NT2/D1 (cell line): ENCODE results near the gene PDK4.

Experiments used
- YY1 ChIP-seq: IDR thresholded peaks from 2 replicates; pipeline ENCODE4 v1.6.1; 2011; ENCODE audit not compliant: insufficient read length, insufficient read depth
- ZNF274 ChIP-seq: IDR thresholded peaks from 2 replicates; pipeline ENCODE4 v1.6.1; 2011; ENCODE audit warnings: mild to moderate bottlenecking, low read depth, low read length

GRCh38 chr7:95549818-95550529 is 46.3 kb downstream of the PDK4 start:
- no peak for TF ChIP-seq YY1
- TF ChIP-seq ZNF274, result no peak
